PC-9 (cell line): Measurements from ENCODE around the gene SLC6A1.

Source experiments
- CTCF ChIP-seq: fragments of 200-600 bp; sonication (generic); conservative IDR thresholded peaks from 2 replicates; pipeline ENCODE4 v1.6.1; 2017; ENCODE audit warnings: mixed run types, antibody characterized with exemption, mild to moderate bottlenecking, moderate library complexity
- EZH2 ChIP-seq: fragments of 200-600 bp; sonication (generic); IDR thresholded peaks from 2 replicates; pipeline ENCODE4 v1.8.0; 2017; ENCODE audit warnings: antibody characterized with exemption, low read depth

- TF ChIP-seq CTCF (no peak), EZH2 (no peak)
These were observed 8.0 kb downstream of the SLC6A1 start for GRCh38 chr3:11000528-11000927.
